GM19043 (cell line): ENCODE results near the gene ATP2A1.
"Not testable (repeated sequence)": the region's sequence is repeated elsewhere in the genome, so short reads cannot be mapped to it uniquely, and the experiment has no call there.

Source experiments
- ATAC-seq: cut with Tn5 transposase; IDR thresholded peaks from one replicate; pipeline ENCODE4 v1.9.1; 2021; ENCODE audit warnings: low read depth; ENCODE audit not compliant: unreplicated experiment

ATP2A1 gene

DNA sequence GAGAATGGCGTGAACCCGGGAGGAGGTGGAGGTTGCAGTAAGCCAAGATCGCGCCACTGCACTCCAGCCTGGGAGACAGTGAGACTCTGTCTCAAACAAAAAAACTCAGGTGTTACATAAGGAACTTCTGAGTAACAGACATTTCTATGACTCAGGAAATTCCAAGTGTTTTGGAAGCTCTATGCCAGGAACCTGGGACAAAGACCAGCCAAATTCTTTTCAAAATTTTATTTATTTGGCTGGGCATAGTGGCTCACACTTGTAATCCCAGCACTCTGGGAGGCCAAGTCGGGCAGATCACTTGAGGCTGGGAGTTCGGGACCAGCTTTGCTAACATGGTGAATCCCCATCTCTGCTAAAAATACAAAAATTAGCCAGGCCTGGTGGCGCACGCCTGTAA, 19.9 kb upstream of the ATP2A1 start:
- ATAC-seq, result no peak

DNA sequence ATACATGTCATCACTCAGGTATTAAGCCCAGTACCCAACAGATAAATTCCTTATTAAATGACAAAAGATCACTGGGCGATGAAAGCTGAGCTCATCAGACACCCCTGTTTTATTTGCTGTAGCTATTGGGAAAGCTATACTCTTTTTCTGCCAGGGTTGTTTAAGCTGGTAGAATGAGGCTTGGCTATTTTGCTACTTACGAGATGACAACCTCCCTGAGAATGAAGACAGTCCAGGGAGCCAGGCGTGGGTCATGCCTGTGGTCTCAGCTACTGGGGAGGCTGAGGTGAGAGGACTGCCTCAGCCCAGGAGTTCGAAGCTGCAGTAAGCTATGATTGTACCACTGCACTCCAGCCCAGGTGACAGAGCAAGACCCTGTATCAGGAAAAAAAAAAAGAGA, 19.0 kb upstream of the ATP2A1 start:
- no peak for ATAC-seq

DNA sequence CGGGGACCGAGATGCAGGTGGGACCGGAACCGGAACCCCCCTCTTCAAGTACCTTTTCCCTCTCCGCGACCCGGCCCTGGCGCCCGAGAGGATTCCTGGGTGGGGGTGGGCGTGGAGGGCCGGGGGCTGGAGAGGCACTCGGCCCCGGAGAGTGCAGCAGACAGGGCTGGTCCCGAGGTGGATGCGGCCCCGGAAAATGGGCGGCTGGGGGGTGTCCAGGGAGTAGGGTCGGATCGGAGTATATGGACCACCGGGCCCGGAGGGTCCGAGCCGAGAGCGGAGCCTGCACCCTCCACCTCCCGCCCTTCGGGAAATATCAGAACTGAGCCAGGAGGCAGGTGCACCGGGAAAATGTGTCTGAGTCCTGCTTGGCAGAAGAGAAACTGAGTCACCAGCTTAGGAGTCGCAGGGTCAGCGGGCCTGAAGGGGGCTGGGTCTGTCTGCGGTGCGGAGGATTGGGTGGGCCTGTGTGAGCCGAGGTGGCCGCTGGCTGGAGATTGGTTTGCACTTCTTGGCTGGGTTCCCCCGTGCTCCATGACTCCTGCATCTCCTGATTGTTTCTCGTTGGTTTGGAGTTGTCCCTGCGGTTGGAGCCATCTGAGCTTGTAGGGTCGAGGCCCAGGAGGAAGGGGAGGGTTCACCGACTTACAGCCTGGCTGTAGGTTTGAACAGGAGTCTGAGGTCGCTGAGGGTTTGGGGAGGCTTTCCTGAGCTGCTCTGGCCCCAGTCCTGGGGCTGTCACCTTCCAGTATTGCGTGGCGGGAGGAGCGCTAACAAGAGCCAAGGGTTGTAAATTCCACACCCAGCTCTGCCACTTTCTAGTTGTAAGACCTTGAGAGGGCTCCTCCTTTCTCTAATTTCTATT, 14.1 kb upstream of the ATP2A1 start:
- ATAC-seq, result no peak

DNA sequence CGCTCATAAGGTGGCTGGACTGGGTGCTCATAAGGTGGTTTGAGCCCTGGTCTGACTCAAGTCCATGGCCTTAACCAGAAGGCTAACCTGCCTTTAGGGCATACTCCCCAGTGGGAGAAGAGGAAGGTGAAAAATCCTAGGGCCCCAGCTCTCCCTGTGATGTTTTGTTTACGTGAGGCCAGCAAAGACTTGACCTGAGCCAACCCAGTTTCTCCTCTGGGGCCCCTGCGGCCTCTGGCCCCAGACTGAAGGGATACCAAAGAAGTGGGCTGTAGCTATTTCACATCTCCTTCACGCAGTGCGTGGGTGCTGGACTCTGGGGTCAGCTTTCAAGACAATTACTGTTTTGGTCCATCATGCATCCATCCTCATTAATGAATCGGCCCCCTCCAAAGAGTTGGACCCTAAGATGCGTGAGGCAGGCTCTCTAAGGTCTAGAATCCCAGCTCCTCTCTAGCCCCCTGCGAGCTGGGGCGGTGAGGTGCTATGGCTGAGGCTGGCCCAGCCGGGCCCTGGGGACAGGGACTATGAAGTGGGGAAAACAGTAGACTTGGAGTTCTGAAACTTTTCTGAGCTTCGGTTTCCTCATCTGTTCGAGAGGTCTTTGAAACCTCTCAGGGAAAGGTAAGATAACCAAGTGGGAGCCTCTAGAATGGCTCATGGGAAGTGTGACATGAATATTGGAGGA, 13.1 kb upstream of the ATP2A1 start:
- ATAC-seq, result no peak

DNA sequence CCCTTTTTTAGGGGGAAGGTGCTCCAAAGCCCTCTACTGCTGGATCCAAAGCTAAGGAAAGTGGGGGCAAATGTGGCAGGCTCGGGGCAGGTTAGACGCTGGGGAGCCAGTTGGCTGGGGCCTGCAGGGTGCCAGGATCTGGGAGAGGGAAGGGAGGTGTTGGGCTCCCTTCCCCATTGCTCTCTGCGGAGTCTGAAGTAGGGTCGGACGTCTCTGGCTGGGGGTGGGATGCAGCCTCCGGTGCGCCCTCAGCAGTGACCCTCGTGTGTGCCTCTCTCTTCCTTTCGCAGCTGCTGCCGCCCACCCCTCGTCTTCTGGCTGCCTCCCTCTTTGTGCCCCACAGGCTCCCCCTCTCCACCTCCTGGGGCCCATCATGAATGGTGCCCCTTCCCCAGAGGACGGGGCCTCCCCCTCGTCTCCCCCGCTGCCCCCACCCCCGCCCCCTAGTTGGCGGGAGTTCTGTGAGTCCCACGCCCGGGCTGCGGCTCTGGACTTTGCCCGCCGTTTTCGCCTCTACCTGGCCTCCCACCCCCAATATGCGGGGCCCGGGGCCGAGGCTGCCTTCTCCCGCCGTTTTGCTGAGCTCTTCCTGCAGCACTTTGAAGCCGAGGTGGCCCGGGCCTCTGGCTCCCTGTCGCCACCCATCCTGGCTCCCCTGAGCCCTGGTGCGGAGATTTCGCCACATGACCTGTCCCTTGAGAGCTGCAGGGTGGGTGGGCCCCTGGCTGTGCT, 12.4 kb upstream of the ATP2A1 start:
- ATAC-seq, result no peak

DNA sequence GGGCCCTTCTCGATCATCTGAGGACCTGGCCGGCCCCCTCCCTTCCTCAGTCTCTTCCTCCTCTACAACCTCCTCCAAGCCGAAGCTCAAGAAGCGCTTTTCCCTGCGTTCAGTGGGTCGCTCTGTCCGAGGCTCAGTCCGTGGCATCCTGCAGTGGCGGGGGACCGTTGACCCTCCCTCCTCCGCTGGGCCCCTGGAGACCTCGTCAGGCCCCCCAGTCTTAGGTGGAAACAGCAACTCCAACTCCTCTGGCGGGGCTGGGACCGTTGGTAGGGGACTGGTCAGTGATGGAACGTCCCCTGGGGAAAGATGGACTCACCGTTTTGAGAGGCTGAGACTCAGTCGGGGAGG, 11.9 kb upstream of the ATP2A1 start:
- ATAC-seq, result no peak

DNA sequence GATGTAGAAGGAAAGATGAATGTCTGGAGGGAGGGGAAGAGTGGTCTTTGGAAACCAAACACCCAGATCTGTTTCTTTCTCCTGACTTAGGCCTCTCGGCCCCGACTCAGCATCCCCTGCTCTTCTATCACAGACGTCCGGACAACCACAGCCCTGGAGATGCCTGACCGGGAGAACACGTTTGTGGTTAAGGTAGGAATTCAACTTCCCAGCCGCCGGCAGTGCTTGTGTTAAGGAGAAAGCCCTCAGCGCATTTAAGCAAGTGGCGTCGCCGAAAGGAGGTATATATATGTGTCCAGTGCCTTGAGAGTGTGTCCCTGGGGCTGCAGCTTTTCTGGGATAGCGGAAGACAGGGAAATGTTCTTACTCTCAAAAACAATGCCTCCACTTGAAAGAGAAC, 11.0 kb upstream of the ATP2A1 start:
- no peak for ATAC-seq

DNA sequence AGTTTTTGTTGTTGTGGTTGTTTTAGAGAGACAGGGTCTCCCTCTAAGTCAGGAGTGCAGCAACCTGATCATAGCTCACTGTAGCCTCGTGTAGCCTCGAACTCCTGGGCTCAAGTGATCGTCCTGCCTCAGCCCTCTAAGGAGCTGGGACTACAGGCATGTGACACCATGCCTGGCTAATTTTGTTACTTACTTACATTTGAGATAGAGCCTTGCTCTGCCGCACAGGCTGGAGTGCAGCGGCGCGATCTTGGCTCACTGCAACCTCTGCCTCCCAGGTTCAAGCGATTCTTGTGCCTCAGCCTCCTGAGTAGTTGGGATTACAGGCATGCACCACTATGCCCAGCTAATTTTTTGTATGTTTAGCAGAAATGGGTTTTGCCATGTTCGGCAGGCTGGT, 10.6 kb upstream of the ATP2A1 start:
- not testable (repeated sequence) for ATAC-seq

DNA sequence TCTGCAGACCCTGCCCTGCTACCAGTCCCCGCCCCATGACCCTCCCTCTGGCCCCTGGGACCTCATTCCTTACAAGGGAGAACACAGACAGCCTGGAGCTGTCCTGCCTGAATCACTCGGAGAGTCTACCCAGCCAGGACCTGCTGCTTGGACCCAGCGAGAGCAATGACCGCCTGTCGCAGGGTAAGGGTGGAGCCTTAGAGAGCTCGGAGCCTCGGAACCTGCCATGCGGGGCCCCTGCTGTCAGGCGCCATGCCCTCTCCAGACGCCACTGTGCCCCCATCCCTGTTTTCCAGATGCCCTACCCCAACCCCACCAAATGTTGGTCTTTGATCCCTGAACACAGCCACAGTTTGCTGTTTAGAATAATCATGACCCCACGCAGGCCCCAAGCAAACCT, 9.1 kb upstream of the ATP2A1 start:
- no peak for ATAC-seq

DNA sequence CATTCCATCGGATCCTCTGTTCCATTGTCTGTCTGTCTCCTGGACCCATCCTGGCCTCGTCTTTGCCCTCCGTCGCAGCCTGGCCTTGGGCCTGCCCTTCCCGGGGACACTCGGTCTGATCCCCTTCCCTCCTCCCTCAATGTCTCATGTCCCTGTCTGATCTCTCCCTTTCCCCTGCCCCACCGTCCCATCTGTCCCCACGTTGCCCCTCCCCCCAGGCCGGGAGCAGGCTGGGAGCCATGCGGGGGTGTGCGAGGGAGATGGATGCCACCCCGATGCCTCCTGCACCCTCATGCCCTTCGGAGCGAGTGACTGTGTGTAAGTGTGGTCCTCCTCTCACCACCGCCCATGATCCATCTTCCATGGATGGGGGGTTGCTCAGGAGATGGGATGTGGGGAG, 5.3 kb upstream of the ATP2A1 start:
- ATAC-seq, result no peak

DNA sequence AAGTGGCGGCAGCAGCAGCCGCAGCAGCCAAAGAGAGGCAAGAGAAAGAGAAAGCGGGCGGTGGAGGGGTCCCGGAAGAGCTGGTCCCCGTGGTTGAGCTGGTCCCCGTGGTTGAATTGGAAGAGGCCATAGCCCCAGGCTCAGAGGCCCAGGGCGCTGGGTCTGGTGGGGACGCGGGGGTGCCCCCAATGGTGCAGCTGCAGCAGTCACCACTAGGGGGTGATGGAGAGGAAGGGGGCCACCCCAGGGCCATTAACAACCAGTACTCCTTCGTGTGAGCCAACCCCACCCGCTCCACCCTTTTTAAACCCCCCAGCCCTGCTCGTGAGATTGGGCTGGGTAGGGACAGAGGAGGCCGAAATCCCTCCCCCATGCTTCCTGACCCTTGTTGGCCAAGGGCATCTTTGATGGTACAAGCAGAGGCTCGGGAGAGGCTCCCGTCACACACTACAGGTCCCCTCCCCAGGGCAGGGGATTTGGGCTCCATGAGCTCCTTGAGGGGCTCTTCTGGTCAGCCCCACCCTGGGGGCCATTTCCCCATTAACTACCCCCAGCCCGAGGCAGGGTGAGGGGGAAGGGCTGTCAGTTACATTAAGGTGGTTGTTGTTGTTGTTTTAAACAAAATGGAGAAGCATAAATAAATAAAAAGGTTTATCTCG, 4.6 kb upstream of the ATP2A1 start:
- no peak for ATAC-seq

DNA sequence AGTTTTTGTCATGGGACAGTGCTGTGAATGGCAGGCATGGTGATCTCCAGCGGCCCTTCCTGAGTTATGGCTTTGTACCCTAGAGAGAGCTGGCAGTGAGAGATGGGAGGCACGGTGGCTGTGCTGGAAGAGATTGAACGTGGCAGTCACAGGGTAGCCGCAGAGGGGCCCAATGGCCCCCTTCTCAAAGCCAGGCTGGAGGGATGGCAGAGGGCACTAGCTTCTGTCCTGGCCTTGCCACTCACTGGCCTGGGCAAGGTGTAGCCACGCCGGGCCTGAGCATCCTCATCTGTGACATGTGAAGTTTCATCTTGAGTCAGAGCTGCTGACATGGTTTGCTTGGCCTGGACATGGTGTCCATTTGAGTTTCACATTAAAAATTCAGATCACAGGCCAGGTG, 3.9 kb upstream of the ATP2A1 start:
- ATAC-seq, result no peak

DNA sequence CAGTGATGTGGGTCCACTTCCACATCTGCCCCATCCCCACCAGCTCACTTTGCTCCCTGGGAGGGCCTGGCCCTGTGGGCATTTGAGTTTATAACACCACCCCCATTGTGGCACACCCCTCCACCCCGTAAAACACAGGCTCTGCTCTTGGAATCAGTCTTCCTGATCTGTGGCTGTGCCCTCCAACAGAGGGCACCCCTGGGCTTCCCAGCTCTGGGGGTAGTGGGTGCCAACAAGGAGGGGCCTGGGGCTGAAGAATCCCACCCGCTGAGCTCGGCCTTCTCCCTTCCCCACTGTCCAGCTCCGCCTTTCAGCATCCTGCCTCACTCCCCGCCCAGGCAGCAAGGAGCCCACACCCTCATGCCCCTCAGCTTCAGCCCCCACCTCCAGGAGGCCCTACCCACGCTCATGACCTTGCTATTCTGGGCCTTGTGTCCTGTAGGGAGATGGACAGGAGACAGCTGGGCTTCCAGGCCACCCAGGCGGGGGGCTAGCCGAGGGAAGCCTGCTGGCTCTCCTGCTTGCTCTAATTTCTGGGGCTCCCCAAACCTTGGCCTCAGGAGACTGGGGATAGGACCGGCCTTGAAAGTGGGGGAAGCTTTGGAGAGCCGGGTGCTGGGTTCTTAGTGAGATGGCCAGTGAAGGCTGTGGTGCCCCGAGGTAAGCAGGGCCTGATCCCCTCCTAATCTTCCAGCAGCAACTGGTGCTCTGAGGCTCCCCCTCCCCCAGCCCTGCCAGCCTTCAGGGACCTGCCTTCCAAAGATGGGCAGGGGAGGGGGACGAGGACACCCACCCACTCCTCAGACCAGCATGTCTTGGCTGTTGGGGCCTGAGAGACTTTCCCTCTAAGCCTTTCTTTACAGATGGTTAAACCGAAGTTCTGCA, 2.9 kb upstream of the ATP2A1 start:
- no peak for ATAC-seq

DNA sequence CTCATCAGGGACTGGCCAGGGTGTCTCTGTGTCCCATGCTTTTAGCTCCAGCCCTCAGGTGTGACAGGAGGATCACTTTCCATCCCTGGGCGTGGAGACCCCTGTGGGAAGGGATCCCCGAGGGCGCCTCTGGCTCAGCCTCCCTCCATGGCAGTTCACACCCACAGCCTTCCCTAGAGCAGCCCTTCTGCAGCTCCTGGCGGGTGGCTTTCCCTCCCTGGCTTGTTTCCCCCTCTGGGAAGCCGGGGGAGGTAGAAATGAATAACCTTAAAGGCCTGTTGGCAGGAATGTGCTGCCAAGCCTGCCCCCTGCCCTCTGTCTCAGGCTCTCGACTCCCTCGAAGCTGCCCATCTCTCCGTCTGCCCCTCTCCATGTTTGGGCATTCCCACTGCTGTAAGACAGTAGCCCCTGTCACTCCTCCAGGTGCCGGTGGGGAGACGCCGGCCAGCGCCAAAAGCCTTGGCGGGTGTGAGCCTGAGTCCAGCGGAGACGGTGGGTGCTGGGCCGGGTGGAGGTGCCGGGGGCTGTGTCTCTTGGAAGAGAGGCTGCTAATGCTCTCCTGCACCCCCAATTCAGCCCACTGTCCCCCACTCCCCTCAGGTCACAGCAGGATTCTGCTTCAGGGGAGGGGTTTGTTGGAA, 2.1 kb upstream of the ATP2A1 start:
- ATAC-seq, result no peak

DNA sequence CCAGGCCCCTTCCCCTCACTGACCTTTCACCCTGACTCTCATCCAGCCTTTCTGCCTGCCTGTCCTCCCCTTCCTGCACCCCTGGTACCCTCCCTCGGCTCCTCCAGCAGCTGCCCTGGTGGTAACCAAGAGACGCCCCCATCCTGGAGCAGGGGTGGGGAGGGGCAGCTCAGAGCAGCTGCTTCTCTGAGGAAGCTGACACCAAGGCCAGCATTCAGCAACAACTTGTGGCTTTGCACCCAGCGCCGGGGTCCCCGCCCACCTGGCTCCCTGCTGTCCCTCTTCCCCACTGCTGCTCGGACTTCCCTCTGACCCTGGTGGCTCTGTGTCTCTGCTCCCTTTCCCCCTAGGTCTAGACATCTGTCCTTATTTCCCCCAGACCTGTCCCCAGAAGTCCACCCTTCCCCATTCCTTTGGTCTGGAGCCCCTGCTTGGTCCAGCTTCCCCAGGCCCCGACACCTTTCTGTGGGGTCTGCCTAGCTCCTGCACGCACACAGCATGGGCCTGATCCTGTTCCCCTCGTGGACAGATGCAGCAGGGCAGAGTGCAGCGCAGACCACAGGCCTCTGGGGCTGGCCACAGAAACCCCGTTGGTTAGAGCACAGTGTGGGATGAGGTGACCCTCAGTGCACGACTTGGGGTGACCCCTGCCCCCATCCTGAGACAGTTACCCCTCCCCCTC, 1.2 kb upstream of the ATP2A1 start:
- ATAC-seq, result no peak

DNA sequence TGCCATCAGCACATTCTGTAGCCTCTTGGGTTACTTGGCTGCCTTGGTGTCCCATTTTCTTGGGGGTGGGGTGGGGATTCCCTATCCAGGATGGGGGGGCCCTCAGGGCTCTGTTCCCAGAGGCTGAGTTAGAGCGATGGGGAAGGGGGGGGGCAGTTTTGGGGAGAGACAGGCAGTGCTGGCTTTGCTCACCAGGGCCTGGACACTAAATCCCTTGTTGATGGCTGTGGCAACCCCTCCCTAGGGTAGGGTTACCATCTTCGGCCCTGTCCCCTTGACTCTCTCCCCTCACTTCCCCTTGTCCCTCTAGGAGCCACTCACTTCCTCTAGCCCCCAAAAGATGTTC, 660 bp upstream of the ATP2A1 start:
- ATAC-seq, result no peak

DNA sequence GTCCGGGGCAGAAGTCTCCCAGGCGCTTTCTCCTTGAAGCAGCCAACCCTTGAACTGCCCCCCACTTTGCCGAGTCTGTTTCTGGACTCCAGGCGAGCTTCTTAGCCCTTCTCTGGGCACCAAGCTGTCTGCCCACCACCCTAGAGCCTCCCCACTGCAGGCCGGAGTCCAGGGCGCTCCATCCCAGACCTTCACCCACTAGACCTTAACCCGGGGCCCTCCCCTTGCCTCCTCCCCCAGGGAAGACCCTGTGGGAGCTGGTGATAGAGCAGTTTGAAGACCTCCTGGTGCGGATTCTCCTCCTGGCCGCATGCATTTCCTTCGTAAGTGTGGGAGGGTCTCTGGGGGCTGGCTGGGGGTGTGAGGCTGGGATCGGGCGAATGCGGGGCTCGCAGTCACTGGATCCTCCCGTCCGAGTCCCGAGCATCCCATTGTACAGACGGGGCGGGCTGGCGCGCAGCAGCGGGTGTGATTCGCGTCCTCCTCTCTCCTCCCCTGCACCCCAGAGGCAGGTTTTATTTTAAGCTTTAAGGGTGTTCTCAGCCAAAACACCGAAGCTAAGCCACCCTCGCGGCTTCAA, 1.1 kb downstream of the ATP2A1 start:
- no peak for ATAC-seq

DNA sequence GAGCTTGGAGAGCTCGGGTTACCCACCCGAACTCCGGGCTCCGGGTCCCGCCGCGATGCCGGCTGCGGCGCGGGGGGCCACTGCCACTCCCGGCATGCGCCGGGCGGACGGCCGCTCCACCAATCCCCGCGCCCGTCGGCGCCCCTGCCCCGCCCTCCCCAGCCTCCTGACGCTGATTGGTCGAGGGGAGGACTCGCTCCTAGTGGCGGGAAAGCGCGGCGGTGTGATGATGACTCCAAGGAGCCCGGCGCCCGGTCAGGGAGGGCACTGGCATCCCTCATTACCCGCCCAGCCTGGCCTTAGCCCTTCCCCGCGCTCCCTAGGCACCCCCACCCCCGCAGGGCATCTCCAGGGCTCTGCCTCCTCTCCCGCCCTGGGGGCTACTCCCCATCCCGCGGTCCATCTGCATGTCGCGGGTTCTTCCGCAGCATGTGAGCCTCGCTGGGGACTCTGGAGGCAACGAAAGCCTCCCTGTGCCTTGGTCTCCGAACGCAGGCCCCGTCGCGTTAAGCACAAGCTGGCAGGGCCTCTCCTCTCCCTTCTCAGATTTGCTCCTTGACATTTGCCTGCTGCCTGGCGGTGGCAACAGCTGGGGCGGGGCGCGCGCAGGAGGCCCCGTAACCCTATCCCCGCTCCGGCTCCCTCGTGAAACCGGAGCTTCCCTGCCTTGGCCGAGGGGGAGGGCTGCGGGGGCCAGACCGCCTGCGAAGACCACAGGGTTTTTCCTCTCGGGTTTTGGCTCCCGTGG, 1.7 kb downstream of the ATP2A1 start:
- peak; percentile 74 for ATAC-seq
